ENCODE measurements around the gene HOOK2. TPM values are rescaled to one million over a fixed set of nuclear protein-coding genes. Genes with fewer than 3 reads are reported as not detected.
"Not testable (repeated sequence)": the region's sequence is repeated elsewhere in the genome, so short reads cannot be mapped to it uniquely, and the experiment has no call there.

Gene HOOK2
- total and polyA plus RNA-seq, 2 of the 4 experiments (the other 2 are of a cell fraction) = 7.5 to 21.6 TPM

- H2BK20ac ChIP-seq (ENCODE audit: low read depth, low read length); H3K27me3 ChIP-seq (ENCODE audit: control insufficient read depth, insufficient read depth, low read length); H3K9me3 ChIP-seq (ENCODE audit: control insufficient read depth, insufficient read depth, low read length); H3K9me1 ChIP-seq (ENCODE audit: insufficient read depth, low read length); in situ Hi-C loops (cut with MboI; ENCODE audit: low sequenced_read_pairs); CTCF ChIA-PET; DNase-seq; H3K27ac ChIP-seq (ENCODE audit: insufficient read depth, low read length); H3K4ac ChIP-seq (ENCODE audit: low read depth, low read length); H3K9ac ChIP-seq (ENCODE audit: low read depth, low read length); ATAC-seq (ENCODE audit: low read depth); H3K18ac ChIP-seq (ENCODE audit: low read depth, low read length); H3K23ac ChIP-seq (ENCODE audit: low read depth, low read length); H3K4me1 ChIP-seq (ENCODE audit: control insufficient read depth, insufficient read depth, low read length); BruUV-seq (replicated peaks); H4K5ac ChIP-seq (ENCODE audit: low read depth, low read length); H2BK5ac ChIP-seq (ENCODE audit: low read depth, low read length, poor library complexity, severe bottlenecking); H2AFZ ChIP-seq (replicated peaks; ENCODE audit: low read length, poor library complexity); H4K8ac ChIP-seq (ENCODE audit: low read depth in 2 of 2, low read length in 2 of 2); H3K4me2 ChIP-seq (ENCODE audit: low read depth, low read length); H2AK9ac ChIP-seq (replicated peaks; ENCODE audit: low read depth, low read length, poor library complexity); H3K4me3 ChIP-seq (ENCODE audit: insufficient read depth, low read depth, low read length); H4K91ac ChIP-seq (ENCODE audit: insufficient read depth, low read depth, low read length); H3K56ac ChIP-seq (ENCODE audit: extremely low read depth, insufficient read depth, low read length); dilution Hi-C loops (cut with HindIII; ENCODE audit: low sequenced_read_pairs, unreplicated experiment); H2BK120ac ChIP-seq (ENCODE audit: low read depth, low read length); H3K14ac ChIP-seq (replicated peaks; ENCODE audit: low read depth, low read length); intact Hi-C loops (cut with micrococcal nuclease); H2BK15ac ChIP-seq (ENCODE audit: low read depth, low read length); H2AK5ac ChIP-seq (ENCODE audit: low read depth, low read length): not testable (repeated sequence)
- Histone ChIP-seq H3K79me1 (ENCODE audit: low read depth in 1 of 2, low read length in 2 of 2) (peaks cover 25 to 53% of the 10 kb centered on the region in 2 experiments), H3K36me3 (ENCODE audit: control insufficient read depth, insufficient read depth, low read length) (peaks cover 64% of the 10 kb centered on the region), H4K20me1 (ENCODE audit: insufficient read depth, low read length) (peaks cover 13% of the 10 kb centered on the region)
- WGBS, 2 experiments (ENCODE audit: extremely low coverage in 2 of 2, insufficient read length in 1 of 2) = no CpG with 5 or more reads among the region's 9 CpGs
- POLR2A ChIA-PET (ENCODE audit: unreplicated experiment) = interaction anchor here (0.5 kb wide), 1 partner anchor 31 kb away, joined by 4 read pairs; no protein-coding TSS in a partner anchor
Observed at GRCh38 chr19:12713304-12713703, 62.0 kb downstream of the HOOK2 start.

Small RNA genes lying within 50 kb of the gene (microRNA-seq; reads per million reads assigned to microRNA genes)
- 0 reads per million in 2 experiments for gene MIR5684 (ENCODE audit: insufficient read depth in 1 of 2, insufficient read length in 1 of 2, unreplicated experiment in 1 of 2)

Small RNA genes lying within 50 kb of the gene (small RNA-seq; reads per million reads assigned to genes)
- gene MIR5684 = 0 reads per million in 5 experiments

Other genes with a start within 250 kb of the HOOK2 start
- 6.3 and 9.4 TPM in 2 replicates for gene ZNF564, start 224.1 kb downstream of the HOOK2 start, total RNA-seq (2012; rRNA removed)
- 1.2 and 1.5 TPM in 2 replicates for gene ZNF564, start 224.1 kb downstream of the HOOK2 start, polyA plus RNA-seq (2012; rRNA removed)
- gene ZNF490, start 164.7 kb downstream of the HOOK2 start, total RNA-seq (2012; rRNA removed) = 8.1 and 9.0 TPM in 2 replicates
- gene ZNF490, start 164.7 kb downstream of the HOOK2 start, polyA plus RNA-seq (2012; rRNA removed) = 1.5 and 1.7 TPM in 2 replicates
- 15.8 and 19.4 TPM in 2 replicates for gene ZNF791, start 164.6 kb downstream of the HOOK2 start, total RNA-seq (2012; rRNA removed)
- 7.0 and 7.1 TPM in 2 replicates for gene ZNF791, start 164.6 kb downstream of the HOOK2 start, polyA plus RNA-seq (2012; rRNA removed)
- gene MAN2B1, start 108.8 kb downstream of the HOOK2 start, total RNA-seq (2012; rRNA removed) = 10.4 and 10.6 TPM in 2 replicates
- 55.4 and 64.0 TPM in 2 replicates for gene MAN2B1, start 108.8 kb downstream of the HOOK2 start, polyA plus RNA-seq (2012; rRNA removed)
- gene WDR83, start 108.7 kb downstream of the HOOK2 start, total RNA-seq (2012; rRNA removed) = 5.3 and 5.9 TPM in 2 replicates
- gene WDR83, start 108.7 kb downstream of the HOOK2 start, polyA plus RNA-seq (2012; rRNA removed) = 8.9 and 10.5 TPM in 2 replicates
- 73.3 and 82.8 TPM in 2 replicates for gene DHPS, start 93.7 kb downstream of the HOOK2 start, total RNA-seq (2012; rRNA removed)
- gene DHPS, start 93.7 kb downstream of the HOOK2 start, polyA plus RNA-seq (2012; rRNA removed) = 85.0 and 88.6 TPM in 2 replicates
- gene GNG14, start 87.6 kb downstream of the HOOK2 start, total RNA-seq (2012; rRNA removed) = not detected in 2 replicates
- not detected in 2 replicates for gene GNG14, start 87.6 kb downstream of the HOOK2 start, polyA plus RNA-seq (2012; rRNA removed)
- 8.6 and 9.5 TPM in 2 replicates for gene FBXW9, start 78.9 kb downstream of the HOOK2 start, total RNA-seq (2012; rRNA removed)
- 14.2 and 14.4 TPM in 2 replicates for gene FBXW9, start 78.9 kb downstream of the HOOK2 start, polyA plus RNA-seq (2012; rRNA removed)
- 32.8 and 36.0 TPM in 2 replicates for gene TNPO2, start 51.6 kb downstream of the HOOK2 start, total RNA-seq (2012; rRNA removed)
- gene TNPO2, start 51.6 kb downstream of the HOOK2 start, polyA plus RNA-seq (2012; rRNA removed) = 77.2 and 82.3 TPM in 2 replicates
- 99.2 and 113 TPM in 2 replicates for gene TRIR, start 40.9 kb downstream of the HOOK2 start, total RNA-seq (2012; rRNA removed)
- 201 and 242 TPM in 2 replicates for gene TRIR, start 40.9 kb downstream of the HOOK2 start, polyA plus RNA-seq (2012; rRNA removed)
- gene GET3, start 38.1 kb downstream of the HOOK2 start, total RNA-seq (2012; rRNA removed) = 111 and 129 TPM in 2 replicates
- gene GET3, start 38.1 kb downstream of the HOOK2 start, polyA plus RNA-seq (2012; rRNA removed) = 152 and 178 TPM in 2 replicates
- not detected in 2 replicates for gene BEST2, start 23.8 kb downstream of the HOOK2 start, total RNA-seq (2012; rRNA removed)
- gene BEST2, start 23.8 kb downstream of the HOOK2 start, polyA plus RNA-seq (2012; rRNA removed) = not detected in 2 replicates
- gene JUNB, start 15.9 kb upstream of the HOOK2 start, total RNA-seq (2012; rRNA removed) = 20.8 and 32.8 TPM in 2 replicates
- 109 and 141 TPM in 2 replicates for gene JUNB, start 15.9 kb upstream of the HOOK2 start, polyA plus RNA-seq (2012; rRNA removed)
- 351 and 371 TPM in 2 replicates for gene PRDX2, start 26.2 kb upstream of the HOOK2 start, total RNA-seq (2012; rRNA removed)
- 378 and 383 TPM in 2 replicates for gene PRDX2, start 26.2 kb upstream of the HOOK2 start, polyA plus RNA-seq (2012; rRNA removed)
- not detected in 2 replicates for gene THSD8, start 26.5 kb upstream of the HOOK2 start, total RNA-seq (2012; rRNA removed)
- 0.68 and 0.90 TPM in 2 replicates for gene THSD8, start 26.5 kb upstream of the HOOK2 start, polyA plus RNA-seq (2012; rRNA removed)
- gene RNASEH2A, start 31.0 kb upstream of the HOOK2 start, total RNA-seq (2012; rRNA removed) = 44.6 and 45.5 TPM in 2 replicates
- 34.9 and 39.4 TPM in 2 replicates for gene RNASEH2A, start 31.0 kb upstream of the HOOK2 start, polyA plus RNA-seq (2012; rRNA removed)
- gene RTBDN, start 59.0 kb upstream of the HOOK2 start, total RNA-seq (2012; rRNA removed) = not detected in 2 replicates
- 0.07 and 0.14 TPM in 2 replicates for gene RTBDN, start 59.0 kb upstream of the HOOK2 start, polyA plus RNA-seq (2012; rRNA removed)
- gene MAST1, start 63.0 kb upstream of the HOOK2 start, total RNA-seq (2012; rRNA removed) = 0.28 and 1.1 TPM in 2 replicates
- gene MAST1, start 63.0 kb upstream of the HOOK2 start, polyA plus RNA-seq (2012; rRNA removed) = 0.44 and 0.56 TPM in 2 replicates
- gene DNASE2, start 105.9 kb upstream of the HOOK2 start, total RNA-seq (2012; rRNA removed) = 6.4 and 9.5 TPM in 2 replicates
- 31.1 and 32.0 TPM in 2 replicates for gene DNASE2, start 105.9 kb upstream of the HOOK2 start, polyA plus RNA-seq (2012; rRNA removed)
- not detected in 2 replicates for gene KLF1, start 111.6 kb upstream of the HOOK2 start, total RNA-seq (2012; rRNA removed)
- not detected in 2 replicates for gene KLF1, start 111.6 kb upstream of the HOOK2 start, polyA plus RNA-seq (2012; rRNA removed)
- 41.1 and 41.6 TPM in 2 replicates for gene GCDH, start 115.6 kb upstream of the HOOK2 start, total RNA-seq (2012; rRNA removed)
- 24.5 and 27.7 TPM in 2 replicates for gene GCDH, start 115.6 kb upstream of the HOOK2 start, polyA plus RNA-seq (2012; rRNA removed)
- gene SYCE2, start 143.7 kb upstream of the HOOK2 start, total RNA-seq (2012; rRNA removed) = under 0.01 and 0.36 TPM in 2 replicates
- gene SYCE2, start 143.7 kb upstream of the HOOK2 start, polyA plus RNA-seq (2012; rRNA removed) = 0.19 and 0.50 TPM in 2 replicates
- gene FARSA, start 158.2 kb upstream of the HOOK2 start, total RNA-seq (2012; rRNA removed) = 49.3 and 53.0 TPM in 2 replicates
- 75.9 and 80.9 TPM in 2 replicates for gene FARSA, start 158.2 kb upstream of the HOOK2 start, polyA plus RNA-seq (2012; rRNA removed)
- 3,245 and 3,358 TPM in 2 replicates for gene CALR, start 163.1 kb upstream of the HOOK2 start, total RNA-seq (2012; rRNA removed)
- gene CALR, start 163.1 kb upstream of the HOOK2 start, polyA plus RNA-seq (2012; rRNA removed) = 1,894 and 1,932 TPM in 2 replicates
- gene RAD23A, start 170.3 kb upstream of the HOOK2 start, total RNA-seq (2012; rRNA removed) = 54.3 and 56.4 TPM in 2 replicates
- gene RAD23A, start 170.3 kb upstream of the HOOK2 start, polyA plus RNA-seq (2012; rRNA removed) = 67.8 and 79.7 TPM in 2 replicates
- 13.3 and 22.5 TPM in 2 replicates for gene GADD45GIP1, start 181.7 kb upstream of the HOOK2 start, total RNA-seq (2012; rRNA removed)
- 42.4 and 64.7 TPM in 2 replicates for gene GADD45GIP1, start 181.7 kb upstream of the HOOK2 start, polyA plus RNA-seq (2012; rRNA removed)
- not detected in 2 replicates for gene DAND5, start 194.0 kb upstream of the HOOK2 start, total RNA-seq (2012; rRNA removed)
- gene DAND5, start 194.0 kb upstream of the HOOK2 start, polyA plus RNA-seq (2012; rRNA removed) = 0.03 TPM in 1 of 2 replicates, not detected in the other
- gene NFIX, start 219.9 kb upstream of the HOOK2 start, total RNA-seq (2012; rRNA removed) = 10.0 and 10.2 TPM in 2 replicates
- gene NFIX, start 219.9 kb upstream of the HOOK2 start, polyA plus RNA-seq (2012; rRNA removed) = 46.9 and 47.7 TPM in 2 replicates